ENCODE measurements around the gene SDCBP2. TPM values are rescaled to one million over a fixed set of nuclear protein-coding genes. Genes with fewer than 3 reads are reported as not detected.
A peak's percentile ranks its signal among the peaks of the same experiment; 100 is the strongest.

SDCBP2 gene
- total and polyA plus RNA-seq, 2 of the 4 experiments (the other 2 are of a cell fraction), result 0.54 to 1.3 TPM

GRCh38 chr20:1330075-1330830 lies 1.3 kb upstream of the SDCBP2 start:
- no peak overlapping the region for H3K4me3 ChIP-seq (ENCODE audit: insufficient read depth, low read depth, low read length)
- H2BK120ac ChIP-seq (ENCODE audit: low read depth, low read length), result no peak overlapping the region
- peaks cover 4% of the 10 kb centered on the region; the same call in 1 of the 2 replicates for H4K20me1 ChIP-seq (ENCODE audit: insufficient read depth, low read length)
- no peak overlapping the region for H3K27ac ChIP-seq (ENCODE audit: insufficient read depth, low read length)
- H3K79me1 ChIP-seq (ENCODE audit: low read depth in 1 of 2, low read length in 2 of 2), result peaks cover 58 to 93% of the 10 kb centered on the region in 2 experiments
- TF ChIP-seq NFE2L2 (IDR thresholded peaks at IDR 0.05; ENCODE audit: low read depth, low read length) (no peak), ELK1 (IDR thresholded peaks at IDR 0.05; ENCODE audit: borderline replicate concordance, low read depth, low read length) (no peak), POLR2A (IDR thresholded peaks at IDR 0.05; ENCODE audit: low read depth, low read length) (no peak), CEBPB (IDR thresholded peaks at IDR 0.05; ENCODE audit: low read depth, low read length) (no peak), MAFK (IDR thresholded peaks at IDR 0.05; ENCODE audit: low read depth, low read length) (no peak), RCOR1 (IDR thresholded peaks at IDR 0.05; ENCODE audit: insufficient replicate concordance, low read length) (no peak), RAD21 (IDR thresholded peaks at IDR 0.05; ENCODE audit: low read length) (no peak), MXI1 (IDR thresholded peaks at IDR 0.05; ENCODE audit: borderline replicate concordance, low read depth, low read length) (no peak)
- H4K5ac ChIP-seq (ENCODE audit: low read depth, low read length), result no peak overlapping the region
- no peak for ATAC-seq (ENCODE audit: low read depth)
- H3K27me3 ChIP-seq (ENCODE audit: control insufficient read depth, insufficient read depth, low read length), result no peaks in the 10 kb centered on the region
- no peak overlapping the region for H3K18ac ChIP-seq (ENCODE audit: low read depth, low read length)
- H3K14ac ChIP-seq (replicated peaks; ENCODE audit: low read depth, low read length), result no peak overlapping the region
- 90% methylated on average over 2 of the region's 6 CpGs; no CpG with 5 or more reads in 1 of the 2 experiments for WGBS, 2 experiments (ENCODE audit: extremely low coverage in 2 of 2, insufficient read length in 1 of 2)
- ChIA-PET POLR2A (ENCODE audit: unreplicated experiment) (no interaction called here), CTCF (no interaction called here)
- no peak overlapping the region for H2BK15ac ChIP-seq (ENCODE audit: low read depth, low read length)
- H2BK20ac ChIP-seq (ENCODE audit: low read depth, low read length), result no peak overlapping the region
- DNase-seq, result no peak
- H4K91ac ChIP-seq (ENCODE audit: insufficient read depth, low read depth, low read length), result no peak overlapping the region
- H3K9me3 ChIP-seq (ENCODE audit: control insufficient read depth, insufficient read depth, low read length), result no peaks in the 10 kb centered on the region
- in situ Hi-C loops (cut with MboI; ENCODE audit: low sequenced_read_pairs) (loop anchor here (25.0 kb wide), 1 partner anchor 507 kb away; no protein-coding TSS in a partner anchor), intact Hi-C loops (cut with micrococcal nuclease) (no loop called here), dilution Hi-C loops (cut with HindIII; ENCODE audit: low sequenced_read_pairs, unreplicated experiment) (no loop called here)
- H2AK9ac ChIP-seq (replicated peaks; ENCODE audit: low read depth, low read length, poor library complexity), result no peak overlapping the region
- no peak overlapping the region for H4K8ac ChIP-seq (ENCODE audit: low read depth in 2 of 2, low read length in 2 of 2)
- H3K36me3 ChIP-seq (ENCODE audit: control insufficient read depth, insufficient read depth, low read length), result peaks cover 9% of the 10 kb centered on the region; the same call in 1 of the 2 replicates
- H3K4me1 ChIP-seq (ENCODE audit: control insufficient read depth, insufficient read depth, low read length), result peaks cover 17% of the 10 kb centered on the region
- BruUV-seq (replicated peaks), result no TSS peak
- no peak overlapping the region for H3K4ac ChIP-seq (ENCODE audit: low read depth, low read length)
- H2AFZ ChIP-seq (replicated peaks; ENCODE audit: low read length, poor library complexity), result no peak overlapping the region
- no peak overlapping the region for H3K4me2 ChIP-seq (ENCODE audit: low read depth, low read length)
- H2AK5ac ChIP-seq (ENCODE audit: low read depth, low read length), result peak overlapping the region; percentile 24; the same call in 1 of the 2 replicates
- H2BK5ac ChIP-seq (ENCODE audit: low read depth, low read length, poor library complexity, severe bottlenecking), result no peak overlapping the region
- H3K23ac ChIP-seq (ENCODE audit: low read depth, low read length), result peak overlapping the region; percentile 23; the same call in 1 of the 2 replicates
- H3K9ac ChIP-seq (ENCODE audit: low read depth, low read length), result no peak overlapping the region
- H3K56ac ChIP-seq (ENCODE audit: extremely low read depth, insufficient read depth, low read length), result no peak overlapping the region
- peaks cover 38% of the 10 kb centered on the region for H3K9me1 ChIP-seq (ENCODE audit: insufficient read depth, low read length)

All from IMR-90 (cell line).